Smooth muscle cell (in vitro differentiated cells): ENCODE results near the gene GMDS. TPM values are rescaled to one million over a fixed set of nuclear protein-coding genes. Genes with fewer than 3 reads are reported as not detected.

Experiments used
- DNase-seq: peaks from one replicate; lab custom pipeline; 2025; ENCODE audit not compliant: unreplicated experiment; lab: John Stamatoyannopoulos, UW
- H2AFZ ChIP-seq: fragments of 200-600 bp; sonication (generic); 2 replicates; pipeline ENCODE4 v1.6.0; 2016; ENCODE audit warnings: antibody characterized with exemption, low read depth, mild to moderate bottlenecking
- H3F3A ChIP-seq: fragments of 200-600 bp; sonication (generic); 2 replicates; pipeline ENCODE4 v1.6.0; 2017; ENCODE audit warnings: antibody characterized with exemption, low read depth
- H3K27ac ChIP-seq: fragments of 200-600 bp; sonication (generic); 2 replicates; pipeline ENCODE4 v1.5.1; 2016; ENCODE audit warnings: low read depth, mild to moderate bottlenecking
- H3K27me3 ChIP-seq: fragments of 200-600 bp; sonication (generic); 2 replicates; pipeline ENCODE4 v1.6.1; 2016; ENCODE audit warnings: low read depth, mild to moderate bottlenecking
- H3K36me3 ChIP-seq: fragments of 200-600 bp; sonication (generic); 2 replicates; pipeline ENCODE4 v1.5.1; 2016; ENCODE audit warnings: low read depth
- H3K4me1 ChIP-seq: fragments of 200-600 bp; sonication (generic); 2 replicates; pipeline ENCODE4 v1.5.1; 2016; ENCODE audit warnings: low read depth
- H3K4me2 ChIP-seq: fragments of 200-600 bp; sonication (generic); 2 replicates; pipeline ENCODE4 v1.6.0; 2016; ENCODE audit warnings: mild to moderate bottlenecking
- H3K4me3 ChIP-seq: fragments of 200-600 bp; sonication (generic); 2 replicates; pipeline ENCODE4 v1.5.1; 2016; ENCODE audit warnings: mild to moderate bottlenecking
- H3K79me2 ChIP-seq: fragments of 200-600 bp; sonication (generic); 2 replicates; pipeline ENCODE4 v1.6.0; 2016; ENCODE audit warnings: low read depth, mild to moderate bottlenecking
- H3K9ac ChIP-seq: fragments of 200-600 bp; sonication (generic); 2 replicates; pipeline ENCODE4 v1.6.0; 2016; ENCODE audit warnings: low read depth
- H3K9me3 ChIP-seq: fragments of 200-600 bp; sonication (generic); replicated peaks from 2 replicates; pipeline ENCODE4 v1.5.1; 2016; ENCODE audit warnings: low read depth
- H4K20me1 ChIP-seq: fragments of 200-600 bp; sonication (generic); 2 replicates; pipeline ENCODE4 v1.6.0; 2016; ENCODE audit warnings: low read depth
- WGBS: methylation state at CpG from one replicate; pipeline ENCODE4 v1.1.7; 2016; ENCODE audit warnings: low lambda C conversion rate; 5-methylcytosine and 5-hydroxymethylcytosine counted together
- polyA plus RNA-seq: library from polyadenylated mRNA; unstranded; fragments of >200 nt; fragmentation: Nextera tagmentation; extraction: Ambion mirVana; gene quantifications from 2 replicates; pipeline ENCODE4 v1.2.1, GENCODE V29; 2016
- total RNA-seq: library from RNA; depleted of rRNA; stranded (reverse); fragments of >200 nt; gene quantifications from 2 replicates; pipeline ENCODE4 v1.2.3, GENCODE V29; 2014
- TF ChIP-seq, protein P1 (sequence below): fragments of 200-600 bp; sonication (generic); IDR thresholded peaks from 2 replicates; pipeline ENCODE4 v1.5.1; 2017; ENCODE audit warnings: borderline replicate concordance, mild to moderate bottlenecking, antibody characterized with exemption; ENCODE audit not compliant: insufficient read depth, poor library complexity, severe bottlenecking

GMDS gene
- total and polyA plus RNA-seq, 2 experiments from 2014 or later = 3.7 to 8.5 TPM

- TF ChIP-seq, protein P1, sequence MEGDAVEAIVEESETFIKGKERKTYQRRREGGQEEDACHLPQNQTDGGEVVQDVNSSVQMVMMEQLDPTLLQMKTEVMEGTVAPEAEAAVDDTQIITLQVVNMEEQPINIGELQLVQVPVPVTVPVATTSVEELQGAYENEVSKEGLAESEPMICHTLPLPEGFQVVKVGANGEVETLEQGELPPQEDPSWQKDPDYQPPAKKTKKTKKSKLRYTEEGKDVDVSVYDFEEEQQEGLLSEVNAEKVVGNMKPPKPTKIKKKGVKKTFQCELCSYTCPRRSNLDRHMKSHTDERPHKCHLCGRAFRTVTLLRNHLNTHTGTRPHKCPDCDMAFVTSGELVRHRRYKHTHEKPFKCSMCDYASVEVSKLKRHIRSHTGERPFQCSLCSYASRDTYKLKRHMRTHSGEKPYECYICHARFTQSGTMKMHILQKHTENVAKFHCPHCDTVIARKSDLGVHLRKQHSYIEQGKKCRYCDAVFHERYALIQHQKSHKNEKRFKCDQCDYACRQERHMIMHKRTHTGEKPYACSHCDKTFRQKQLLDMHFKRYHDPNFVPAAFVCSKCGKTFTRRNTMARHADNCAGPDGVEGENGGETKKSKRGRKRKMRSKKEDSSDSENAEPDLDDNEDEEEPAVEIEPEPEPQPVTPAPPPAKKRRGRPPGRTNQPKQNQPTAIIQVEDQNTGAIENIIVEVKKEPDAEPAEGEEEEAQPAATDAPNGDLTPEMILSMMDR = no peak
Observed at GRCh38 chr6:1764397-1764987, 480.9 kb downstream of the GMDS start.

GRCh38 chr6:1763404-1763803, 482.0 kb downstream of the GMDS start:
- H3K27me3 ChIP-seq = no peaks in the 10 kb centered on the region
- H3K9ac ChIP-seq = no peak overlapping the region
- H4K20me1 ChIP-seq = no peaks in the 10 kb centered on the region
- DNase-seq = no peak
- H3F3A ChIP-seq = no peaks in the 10 kb centered on the region
- H3K4me1 ChIP-seq = peaks cover 10% of the 10 kb centered on the region
- WGBS = 87% methylated on average over 6 of the region's 6 CpGs
- TF ChIP-seq, protein P1 = no peak
- H3K27ac ChIP-seq = no peak overlapping the region
- no peak overlapping the region for H3K4me3 ChIP-seq
- H3K4me2 ChIP-seq = no peak overlapping the region
- no peak overlapping the region for H2AFZ ChIP-seq
- H3K36me3 ChIP-seq = no peaks in the 10 kb centered on the region
- no peaks in the 10 kb centered on the region for H3K79me2 ChIP-seq
- H3K9me3 ChIP-seq = no peaks in the 10 kb centered on the region

More at GRCh38 chr6:1764397-1764987, 480.9 kb downstream of the GMDS start:
- H3K9ac ChIP-seq = no peak overlapping the region
- H3K27ac ChIP-seq = no peak overlapping the region
- H4K20me1 ChIP-seq = no peaks in the 10 kb centered on the region
- H3K4me1 ChIP-seq = peaks cover 10% of the 10 kb centered on the region
- H3K4me2 ChIP-seq = no peak overlapping the region
- H3K9me3 ChIP-seq = no peaks in the 10 kb centered on the region
- H3K79me2 ChIP-seq = no peaks in the 10 kb centered on the region
- no peaks in the 10 kb centered on the region for H3F3A ChIP-seq
- DNase-seq = no peak
- H3K4me3 ChIP-seq = no peak overlapping the region
- no peaks in the 10 kb centered on the region for H3K27me3 ChIP-seq
- H2AFZ ChIP-seq = no peak overlapping the region
- no peaks in the 10 kb centered on the region for H3K36me3 ChIP-seq
- WGBS = 90% methylated on average over 9 of the region's 9 CpGs

- no peak overlapping the region for H2AFZ ChIP-seq
Observed at GRCh38 chr6:1762203-1762602, 483.2 kb downstream of the GMDS start.

More at GRCh38 chr6:1762203-1762602, 483.2 kb downstream of the GMDS start:
- WGBS = 90% methylated on average over 9 of the region's 9 CpGs
- peaks cover 2% of the 10 kb centered on the region for H3K4me1 ChIP-seq
- no peaks in the 10 kb centered on the region for H3K27me3 ChIP-seq
- no peak overlapping the region for H3K9ac ChIP-seq
- H3K36me3 ChIP-seq = no peaks in the 10 kb centered on the region
- no peak overlapping the region for H3K4me2 ChIP-seq
- H3K4me3 ChIP-seq = no peak overlapping the region
- H4K20me1 ChIP-seq = no peaks in the 10 kb centered on the region
- no peak overlapping the region for H3K27ac ChIP-seq
- TF ChIP-seq, protein P1 = no peak
- H3K9me3 ChIP-seq = no peaks in the 10 kb centered on the region
- no peaks in the 10 kb centered on the region for H3F3A ChIP-seq
- H3K79me2 ChIP-seq = no peaks in the 10 kb centered on the region
- no peak for DNase-seq
